Measurements from ENCODE around the gene YKT6.

- TF ChIP-seq, protein P1, sequence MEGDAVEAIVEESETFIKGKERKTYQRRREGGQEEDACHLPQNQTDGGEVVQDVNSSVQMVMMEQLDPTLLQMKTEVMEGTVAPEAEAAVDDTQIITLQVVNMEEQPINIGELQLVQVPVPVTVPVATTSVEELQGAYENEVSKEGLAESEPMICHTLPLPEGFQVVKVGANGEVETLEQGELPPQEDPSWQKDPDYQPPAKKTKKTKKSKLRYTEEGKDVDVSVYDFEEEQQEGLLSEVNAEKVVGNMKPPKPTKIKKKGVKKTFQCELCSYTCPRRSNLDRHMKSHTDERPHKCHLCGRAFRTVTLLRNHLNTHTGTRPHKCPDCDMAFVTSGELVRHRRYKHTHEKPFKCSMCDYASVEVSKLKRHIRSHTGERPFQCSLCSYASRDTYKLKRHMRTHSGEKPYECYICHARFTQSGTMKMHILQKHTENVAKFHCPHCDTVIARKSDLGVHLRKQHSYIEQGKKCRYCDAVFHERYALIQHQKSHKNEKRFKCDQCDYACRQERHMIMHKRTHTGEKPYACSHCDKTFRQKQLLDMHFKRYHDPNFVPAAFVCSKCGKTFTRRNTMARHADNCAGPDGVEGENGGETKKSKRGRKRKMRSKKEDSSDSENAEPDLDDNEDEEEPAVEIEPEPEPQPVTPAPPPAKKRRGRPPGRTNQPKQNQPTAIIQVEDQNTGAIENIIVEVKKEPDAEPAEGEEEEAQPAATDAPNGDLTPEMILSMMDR (IDR thresholded peaks at IDR 0.05) = no peak
- TF ChIP-seq EP300 (IDR thresholded peaks at IDR 0.05; ENCODE audit: low read depth) = no peak
- TF ChIP-seq POLR2A (IDR thresholded peaks at IDR 0.05) = no peak
- TF ChIP-seq POLR2AphosphoS5 (IDR thresholded peaks at IDR 0.05) = no peak
These were observed 39.6 kb downstream of the YKT6 start for GRCh38 chr7:44240376-44240775.

Measured in transverse colon (tissue), 4 donors.